ENCODE results near the gene FRMPD4.

FRMPD4 gene

GRCh38 chrX:12138361-12139313 is at the start of gene FRMPD4:
Gene FRMPD4, plus strand, starts transcription at chrX:12138473. Its CDS starts 499 bp downstream, at chrX:12138972.
- Mint-ChIP-seq H3K27me3 (ENCODE audit: low read depth) (peaks cover 24% of the 10 kb centered on the region), H3K27ac (no peak within 1 kb of the TSS), H3K9me3 (no peaks in the 10 kb centered on the region), H3K4me3 (no peak within 1 kb of the TSS), H3K36me3 (ENCODE audit: low read depth) (no peaks in the 10 kb centered on the region), H3K4me1 (ENCODE audit: low read depth) (no peaks in the 10 kb centered on the region)
- DNase-seq (ENCODE audit: low spot score) = no peak

DNA sequence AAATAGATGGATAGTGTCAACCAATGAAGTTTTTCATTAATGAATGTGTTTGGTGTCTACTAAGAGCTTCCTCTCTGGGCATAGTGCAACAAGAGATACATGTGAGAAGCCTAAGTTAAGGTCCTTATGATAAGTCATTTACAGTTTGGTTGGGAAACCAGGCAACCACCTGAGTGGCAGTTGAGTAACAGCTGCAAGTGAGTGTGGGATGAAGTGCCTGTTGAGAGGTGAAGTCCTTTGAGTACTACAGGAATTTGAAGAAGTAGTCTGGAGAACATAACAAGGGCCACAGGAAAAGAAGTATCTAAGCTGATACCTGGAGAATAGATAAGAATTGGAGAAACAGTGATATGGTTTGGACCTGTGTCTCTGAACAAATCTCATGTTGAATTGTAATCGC is 48.5 kb upstream of the FRMPD4 start:
- no peaks in the 10 kb centered on the region for H3K36me3 Mint-ChIP-seq (ENCODE audit: low read depth)
- no peak overlapping the region for H3K27ac Mint-ChIP-seq
- no peaks in the 10 kb centered on the region for H3K4me1 Mint-ChIP-seq (ENCODE audit: low read depth)
- H3K4me3 Mint-ChIP-seq = no peak overlapping the region
- no peaks in the 10 kb centered on the region for H3K9me3 Mint-ChIP-seq
- DNase-seq (ENCODE audit: low spot score) = no peak
- no peaks in the 10 kb centered on the region for H3K27me3 Mint-ChIP-seq (ENCODE audit: low read depth)

DNA sequence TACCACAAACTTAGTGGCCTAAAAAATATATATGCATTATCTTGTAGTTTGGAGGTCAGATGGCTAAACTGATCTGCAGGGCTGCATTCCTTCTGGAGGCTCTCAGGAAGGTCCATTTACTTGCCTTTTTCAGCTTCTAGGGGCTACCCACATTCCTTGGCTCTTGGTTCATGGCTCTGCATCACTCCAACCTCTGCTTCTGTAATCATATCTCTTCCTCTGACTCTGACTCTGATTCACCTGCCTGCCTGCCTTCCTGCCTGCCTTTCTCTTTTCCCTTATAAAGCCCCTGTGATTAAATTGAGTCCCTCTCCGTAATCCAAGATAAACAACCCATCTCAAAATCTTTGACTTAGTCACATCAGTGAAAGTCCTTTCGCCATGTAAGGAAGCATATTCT is 25.0 kb upstream of the FRMPD4 start:
- Mint-ChIP-seq H3K9me3 (no peaks in the 10 kb centered on the region), H3K27ac (no peak overlapping the region), H3K27me3 (ENCODE audit: low read depth) (no peaks in the 10 kb centered on the region), H3K36me3 (ENCODE audit: low read depth) (no peaks in the 10 kb centered on the region), H3K4me3 (no peak overlapping the region), H3K4me1 (ENCODE audit: low read depth) (no peaks in the 10 kb centered on the region)
- DNase-seq (ENCODE audit: low spot score) = no peak

GRCh38 chrX:12115377-12115776 is 22.9 kb upstream of the FRMPD4 start:
- DNase-seq (ENCODE audit: low spot score) = no peak
- H3K4me3 Mint-ChIP-seq = no peak overlapping the region
- H3K27ac Mint-ChIP-seq = no peak overlapping the region
- no peaks in the 10 kb centered on the region for H3K9me3 Mint-ChIP-seq
- no peaks in the 10 kb centered on the region for H3K27me3 Mint-ChIP-seq (ENCODE audit: low read depth)
- H3K4me1 Mint-ChIP-seq (ENCODE audit: low read depth) = no peaks in the 10 kb centered on the region
- no peaks in the 10 kb centered on the region for H3K36me3 Mint-ChIP-seq (ENCODE audit: low read depth)

DNA sequence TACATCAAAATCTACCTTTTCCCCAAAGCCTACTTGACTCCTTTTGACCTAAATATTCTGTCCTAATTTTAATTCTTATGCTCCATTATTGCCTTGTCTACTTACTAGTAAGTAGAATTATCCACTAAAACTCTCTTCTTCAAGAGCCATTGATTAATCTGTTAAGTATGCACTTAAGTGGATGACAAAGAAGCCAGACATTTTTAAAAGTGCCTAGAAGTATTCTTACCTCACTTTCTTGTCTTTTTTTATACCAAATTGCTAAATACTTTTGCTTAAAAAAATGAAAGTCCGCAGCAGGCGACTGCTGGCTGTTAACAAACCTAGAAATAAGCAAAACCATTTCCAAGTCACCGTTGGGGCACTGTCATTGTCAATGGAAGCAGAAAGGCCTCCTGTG is 20.1 kb upstream of the FRMPD4 start:
- Mint-ChIP-seq H3K27ac (no peak overlapping the region), H3K9me3 (no peaks in the 10 kb centered on the region), H3K36me3 (ENCODE audit: low read depth) (no peaks in the 10 kb centered on the region), H3K27me3 (ENCODE audit: low read depth) (no peaks in the 10 kb centered on the region), H3K4me3 (no peak overlapping the region), H3K4me1 (ENCODE audit: low read depth) (no peaks in the 10 kb centered on the region)
- DNase-seq (ENCODE audit: low spot score) = no peak

DNA sequence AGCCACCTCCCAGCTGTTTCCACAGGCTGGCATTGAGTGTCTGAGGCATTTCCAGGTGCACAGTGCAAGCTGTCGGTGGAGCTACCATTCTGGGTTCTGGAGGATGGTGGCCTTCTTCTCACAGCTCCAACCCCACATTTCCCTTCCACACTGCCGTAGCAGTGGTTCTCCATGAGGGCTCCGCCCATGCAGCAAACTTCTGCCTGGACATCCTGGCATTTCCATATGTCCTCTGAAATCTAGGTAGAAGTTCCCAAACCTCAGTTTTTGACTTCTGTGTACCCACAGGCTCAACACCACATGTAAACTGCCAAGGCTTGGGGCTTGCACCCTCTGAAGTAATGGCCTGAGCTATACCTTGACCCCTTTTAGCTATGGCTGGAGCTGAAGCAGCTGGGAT is 10.3 kb upstream of the FRMPD4 start:
- no peak overlapping the region for H3K4me3 Mint-ChIP-seq
- H3K4me1 Mint-ChIP-seq (ENCODE audit: low read depth) = no peaks in the 10 kb centered on the region
- H3K27ac Mint-ChIP-seq = no peak overlapping the region
- no peak for DNase-seq (ENCODE audit: low spot score)
- H3K27me3 Mint-ChIP-seq (ENCODE audit: low read depth) = no peaks in the 10 kb centered on the region
- peaks cover 4% of the 10 kb centered on the region for H3K9me3 Mint-ChIP-seq
- no peaks in the 10 kb centered on the region for H3K36me3 Mint-ChIP-seq (ENCODE audit: low read depth)

DNA sequence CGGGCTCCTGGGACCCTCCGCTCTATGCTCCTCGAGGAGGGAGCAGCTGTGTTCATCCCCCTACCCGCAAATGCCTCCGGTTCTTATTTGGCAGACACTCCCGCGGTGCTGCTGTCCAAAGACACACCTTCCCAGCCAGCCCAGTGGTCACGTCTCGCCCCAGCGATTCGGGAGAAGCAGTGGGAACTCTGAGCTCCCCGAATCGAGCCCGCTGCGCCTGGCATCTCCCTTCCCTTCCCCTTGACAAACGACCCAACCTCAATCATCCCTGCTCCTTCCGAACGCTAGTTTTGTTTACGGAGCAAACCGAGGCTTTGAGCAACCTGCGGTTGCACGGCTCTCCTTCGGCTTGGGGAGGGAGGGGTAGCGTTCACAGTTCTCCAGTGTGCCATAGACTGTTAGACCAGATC is 317 bp upstream of the FRMPD4 start:
- Mint-ChIP-seq H3K4me3 (no peak overlapping the region), H3K36me3 (ENCODE audit: low read depth) (no peaks in the 10 kb centered on the region), H3K27ac (no peak overlapping the region), H3K4me1 (ENCODE audit: low read depth) (no peaks in the 10 kb centered on the region), H3K27me3 (ENCODE audit: low read depth) (peaks cover 24% of the 10 kb centered on the region), H3K9me3 (no peaks in the 10 kb centered on the region)
- DNase-seq (ENCODE audit: low spot score) = no peak

DNA sequence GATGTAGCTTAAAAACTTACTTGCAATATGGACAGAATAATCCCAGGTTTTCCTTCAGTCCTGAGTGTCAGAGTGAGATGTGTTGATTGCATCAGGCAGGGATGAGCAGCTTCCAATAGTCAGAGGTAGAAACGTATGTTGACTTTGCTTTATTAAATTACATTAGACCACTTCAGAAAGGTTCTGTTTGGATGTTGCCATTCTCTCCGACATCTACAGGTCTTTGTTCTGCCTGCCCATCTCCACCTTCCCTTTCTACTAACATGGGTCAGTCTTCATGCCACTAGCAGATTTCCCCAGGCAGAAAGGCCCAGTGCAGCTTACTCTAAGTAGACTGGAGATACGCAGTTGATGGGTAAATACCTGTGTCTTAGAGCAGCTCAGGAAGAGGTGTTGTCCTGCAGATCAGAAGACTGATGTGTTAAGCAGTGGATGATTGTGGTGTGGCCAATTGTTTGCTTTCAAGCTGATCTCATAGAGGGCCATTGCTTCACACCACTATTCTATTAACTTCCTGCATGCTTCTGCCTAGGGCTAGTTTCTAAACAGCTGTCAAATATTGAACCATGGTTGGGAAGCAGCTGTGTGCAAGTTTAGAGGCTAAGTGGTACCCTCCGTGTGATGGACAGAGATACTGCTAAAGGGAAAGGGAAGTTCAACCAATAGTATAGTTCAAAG is 1.8 kb downstream of the FRMPD4 start:
- H3K4me1 Mint-ChIP-seq (ENCODE audit: low read depth) = no peaks in the 10 kb centered on the region
- H3K27me3 Mint-ChIP-seq (ENCODE audit: low read depth) = peaks cover 24% of the 10 kb centered on the region
- H3K36me3 Mint-ChIP-seq (ENCODE audit: low read depth) = no peaks in the 10 kb centered on the region
- no peak overlapping the region for H3K27ac Mint-ChIP-seq
- no peak overlapping the region for H3K4me3 Mint-ChIP-seq
- no peak for DNase-seq (ENCODE audit: low spot score)
- no peaks in the 10 kb centered on the region for H3K9me3 Mint-ChIP-seq

GRCh38 chrX:12141511-12141910 is 3.2 kb downstream of the FRMPD4 start:
- Mint-ChIP-seq H3K9me3 (no peaks in the 10 kb centered on the region), H3K27me3 (ENCODE audit: low read depth) (peaks cover 20% of the 10 kb centered on the region), H3K27ac (no peak overlapping the region), H3K4me3 (no peak overlapping the region), H3K36me3 (ENCODE audit: low read depth) (no peaks in the 10 kb centered on the region), H3K4me1 (ENCODE audit: low read depth) (no peaks in the 10 kb centered on the region)
- DNase-seq (ENCODE audit: low spot score) = no peak

GRCh38 chrX:12142661-12143060 is 4.4 kb downstream of the FRMPD4 start:
- Mint-ChIP-seq H3K27ac (no peak overlapping the region), H3K9me3 (no peaks in the 10 kb centered on the region)

DNA sequence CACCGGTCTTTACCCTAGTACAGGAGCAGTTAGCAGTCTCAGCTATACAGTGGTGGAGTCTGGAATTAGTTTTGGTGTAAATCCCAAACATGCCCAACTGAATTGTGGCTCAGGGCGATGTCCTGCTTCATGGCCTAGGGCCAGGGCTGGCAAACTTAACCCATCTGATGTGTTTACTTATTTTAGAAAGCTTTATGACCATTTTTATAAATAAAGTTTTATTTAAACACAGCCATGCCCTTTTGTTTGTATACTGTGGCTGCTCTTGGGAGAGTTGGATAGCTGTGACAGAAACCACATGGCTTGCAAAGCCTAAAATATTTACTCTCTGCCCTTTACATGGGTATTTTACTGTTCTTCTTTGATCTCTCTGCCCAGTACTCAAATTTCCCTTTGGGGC is 7.1 kb downstream of the FRMPD4 start:
- H3K36me3 Mint-ChIP-seq (ENCODE audit: low read depth) = no peaks in the 10 kb centered on the region
- H3K27me3 Mint-ChIP-seq (ENCODE audit: low read depth) = no peaks in the 10 kb centered on the region
- no peak overlapping the region for H3K27ac Mint-ChIP-seq

More at GRCh38 chrX:12142661-12143060, 4.4 kb downstream of the FRMPD4 start:
- peaks cover 12% of the 10 kb centered on the region for H3K27me3 Mint-ChIP-seq (ENCODE audit: low read depth)
- no peak overlapping the region for H3K4me3 Mint-ChIP-seq
- H3K4me1 Mint-ChIP-seq (ENCODE audit: low read depth) = no peaks in the 10 kb centered on the region
- DNase-seq (ENCODE audit: low spot score) = no peak
- no peaks in the 10 kb centered on the region for H3K36me3 Mint-ChIP-seq (ENCODE audit: low read depth)

DNA sequence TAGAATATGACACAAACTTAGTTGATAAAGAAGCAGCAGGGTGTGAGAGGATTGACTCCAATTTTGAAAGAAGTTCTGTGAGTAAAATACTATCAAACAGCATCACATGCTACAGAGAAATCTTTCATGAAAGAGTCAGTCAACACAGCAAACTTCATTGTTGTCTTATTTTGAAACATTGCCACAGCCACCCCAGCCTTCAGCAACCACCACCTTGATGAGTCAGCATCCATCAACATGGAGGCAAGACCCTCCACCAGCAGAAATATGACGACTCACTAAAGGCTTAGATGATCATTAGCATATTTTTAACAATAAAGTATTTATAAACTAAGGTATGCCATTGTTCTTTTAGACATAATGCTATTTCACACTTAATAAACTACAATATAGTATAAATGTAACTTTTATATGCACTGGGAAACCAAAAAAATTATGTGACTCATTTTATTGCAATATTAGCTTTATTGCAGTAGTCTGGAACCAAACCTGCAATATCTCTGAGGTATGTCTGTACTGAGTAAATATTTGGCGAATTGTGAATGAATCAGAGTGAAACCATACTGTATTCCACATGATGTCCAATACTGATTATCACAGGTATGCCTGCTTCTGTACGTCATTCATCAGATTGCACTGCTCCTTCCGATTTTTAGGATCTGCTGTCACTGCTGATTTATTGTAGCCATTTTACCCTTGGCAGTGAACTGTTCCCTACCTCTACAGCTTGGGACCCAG is 11.6 kb downstream of the FRMPD4 start:
- DNase-seq (ENCODE audit: low spot score) = no peak
- no peaks in the 10 kb centered on the region for H3K27me3 Mint-ChIP-seq (ENCODE audit: low read depth)
- H3K36me3 Mint-ChIP-seq (ENCODE audit: low read depth) = no peaks in the 10 kb centered on the region
- H3K4me1 Mint-ChIP-seq (ENCODE audit: low read depth) = no peaks in the 10 kb centered on the region
- H3K27ac Mint-ChIP-seq = no peak overlapping the region
- no peaks in the 10 kb centered on the region for H3K9me3 Mint-ChIP-seq
- no peak overlapping the region for H3K4me3 Mint-ChIP-seq

More for the DNA sequence above, 7.1 kb downstream of the FRMPD4 start:
- DNase-seq (ENCODE audit: low spot score) = no peak
- Mint-ChIP-seq H3K4me1 (ENCODE audit: low read depth) (no peaks in the 10 kb centered on the region), H3K9me3 (no peaks in the 10 kb centered on the region), H3K4me3 (no peak overlapping the region)

- no peaks in the 10 kb centered on the region for H3K27me3 Mint-ChIP-seq (ENCODE audit: low read depth)
- no peaks in the 10 kb centered on the region for H3K4me1 Mint-ChIP-seq (ENCODE audit: low read depth)
- no peak overlapping the region for H3K27ac Mint-ChIP-seq
- H3K9me3 Mint-ChIP-seq = no peaks in the 10 kb centered on the region
- H3K36me3 Mint-ChIP-seq (ENCODE audit: low read depth) = no peaks in the 10 kb centered on the region
- H3K4me3 Mint-ChIP-seq = no peak overlapping the region
- DNase-seq (ENCODE audit: low spot score) = no peak
Observed at GRCh38 chrX:12153317-12153716, 15.0 kb downstream of the FRMPD4 start.

- Mint-ChIP-seq H3K27ac (no peak overlapping the region), H3K36me3 (ENCODE audit: low read depth) (no peaks in the 10 kb centered on the region), H3K27me3 (ENCODE audit: low read depth) (no peaks in the 10 kb centered on the region), H3K4me1 (ENCODE audit: low read depth) (no peaks in the 10 kb centered on the region), H3K9me3 (no peaks in the 10 kb centered on the region), H3K4me3 (no peak overlapping the region)
- DNase-seq (ENCODE audit: low spot score) = no peak
Observed at GRCh38 chrX:12153741-12154140, 15.5 kb downstream of the FRMPD4 start.
